HUES48 (cell line): Measurements from ENCODE around the gene KCNJ18.
"Not testable (repeated sequence)": the region's sequence is repeated elsewhere in the genome, so short reads cannot be mapped to it uniquely, and the experiment has no call there.

Experiments
- H3K27ac ChIP-seq: one replicate; pipeline ENCODE4 v1.7.0; 2013; ENCODE audit warnings: low read depth, low read length, inconsistent platforms
- H3K27me3 ChIP-seq: 2 replicates; pipeline ENCODE4 v1.6.1; 2013; ENCODE audit warnings: mild to moderate bottlenecking, low read length; ENCODE audit not compliant: control insufficient read depth, insufficient read depth
- H3K36me3 ChIP-seq: 2 replicates; pipeline ENCODE4 v1.6.1; 2013; ENCODE audit warnings: low read length; ENCODE audit not compliant: control insufficient read depth, insufficient read depth
- H3K4me1 ChIP-seq: 2 replicates; pipeline ENCODE4 v1.6.1; 2013; ENCODE audit warnings: mild to moderate bottlenecking, low read length; ENCODE audit not compliant: control insufficient read depth, insufficient read depth
- H3K4me3 ChIP-seq: 2 replicates; pipeline ENCODE4 v1.5.1; 2013; ENCODE audit warnings: mild to moderate bottlenecking, low read depth, low read length
- H3K9ac ChIP-seq: 2 replicates; pipeline ENCODE4 v1.6.1; 2013; ENCODE audit warnings: mild to moderate bottlenecking, low read depth, low read length, moderate library complexity
- H3K9me3 ChIP-seq: 2 replicates; pipeline ENCODE4 v1.6.1; 2013; ENCODE audit warnings: low read length; ENCODE audit not compliant: control insufficient read depth, insufficient read depth

KCNJ18 gene

DNA sequence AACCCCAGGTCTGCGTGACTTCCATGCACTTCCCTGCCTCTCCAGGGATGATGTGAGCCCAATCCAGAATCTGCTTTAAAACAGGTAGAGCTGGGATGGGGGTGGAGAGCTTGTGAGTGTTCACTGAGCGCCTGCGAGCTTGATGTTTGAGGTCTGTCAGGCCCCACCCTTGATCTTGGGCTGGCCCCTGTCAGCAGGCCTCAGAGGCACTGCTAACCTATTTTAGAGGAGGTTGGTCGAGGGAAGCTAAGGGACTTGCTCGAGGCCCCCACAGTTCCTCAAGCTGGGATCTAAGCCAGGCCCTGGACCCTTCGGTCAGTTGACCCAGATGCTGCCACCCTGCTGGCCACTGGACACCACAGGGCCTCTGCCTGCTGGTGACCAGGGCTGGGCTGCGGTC is 14.8 kb downstream of the KCNJ18 start:
- H3K4me3 ChIP-seq, H3K9ac ChIP-seq, H3K36me3 ChIP-seq, H3K27me3 ChIP-seq, H3K4me1 ChIP-seq, H3K27ac ChIP-seq: not testable (repeated sequence)
- H3K9me3 ChIP-seq, result peaks cover 49% of the 10 kb centered on the region

DNA sequence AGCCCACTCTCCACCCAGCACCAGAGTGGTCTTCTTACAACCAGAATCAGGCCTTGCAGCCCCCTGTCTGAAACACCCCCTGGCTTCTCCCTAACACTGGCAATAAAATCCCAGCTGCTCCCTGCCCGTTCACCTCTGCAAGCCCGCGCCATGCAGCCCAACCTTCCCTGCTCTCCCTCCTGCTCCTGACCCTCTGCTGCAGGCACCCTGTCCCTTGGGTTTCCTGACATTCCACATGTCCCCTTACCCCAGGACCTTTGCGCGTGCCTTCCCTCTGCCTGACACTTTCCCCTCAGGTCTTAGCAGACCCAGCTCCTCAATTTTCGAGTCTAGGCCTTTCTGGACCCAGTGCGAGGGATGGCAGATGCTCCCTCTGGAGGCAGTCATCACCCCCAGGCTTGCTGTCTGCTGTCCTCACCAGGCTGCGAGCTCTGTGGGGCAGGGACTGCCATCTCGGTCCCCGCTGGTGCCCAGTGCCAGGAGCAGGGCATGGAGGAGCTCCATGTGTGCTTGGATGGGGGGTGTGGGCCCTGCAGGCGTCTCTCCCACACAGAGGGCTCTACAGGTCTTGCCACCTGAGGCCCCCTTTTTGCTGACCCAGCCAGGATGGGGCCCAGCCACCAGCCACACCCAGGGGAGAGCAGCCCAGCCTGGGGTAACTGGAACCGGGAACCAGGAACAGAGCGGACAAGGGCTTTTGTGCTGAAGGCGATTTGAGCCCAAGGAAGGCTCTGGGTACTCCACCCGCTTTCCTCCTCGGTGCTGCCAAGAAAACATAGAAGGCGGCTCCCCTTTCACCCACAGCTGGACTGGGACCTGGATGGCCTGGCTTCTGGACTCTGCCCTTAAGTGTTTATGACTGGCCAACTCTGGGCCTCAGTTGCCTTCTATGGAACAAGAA is 15.6 kb downstream of the KCNJ18 start:
- not testable (repeated sequence) for H3K9ac ChIP-seq, H3K4me1 ChIP-seq, H3K27ac ChIP-seq, H3K27me3 ChIP-seq, H3K4me3 ChIP-seq, H3K36me3 ChIP-seq
- H3K9me3 ChIP-seq, result peaks cover 51% of the 10 kb centered on the region

DNA sequence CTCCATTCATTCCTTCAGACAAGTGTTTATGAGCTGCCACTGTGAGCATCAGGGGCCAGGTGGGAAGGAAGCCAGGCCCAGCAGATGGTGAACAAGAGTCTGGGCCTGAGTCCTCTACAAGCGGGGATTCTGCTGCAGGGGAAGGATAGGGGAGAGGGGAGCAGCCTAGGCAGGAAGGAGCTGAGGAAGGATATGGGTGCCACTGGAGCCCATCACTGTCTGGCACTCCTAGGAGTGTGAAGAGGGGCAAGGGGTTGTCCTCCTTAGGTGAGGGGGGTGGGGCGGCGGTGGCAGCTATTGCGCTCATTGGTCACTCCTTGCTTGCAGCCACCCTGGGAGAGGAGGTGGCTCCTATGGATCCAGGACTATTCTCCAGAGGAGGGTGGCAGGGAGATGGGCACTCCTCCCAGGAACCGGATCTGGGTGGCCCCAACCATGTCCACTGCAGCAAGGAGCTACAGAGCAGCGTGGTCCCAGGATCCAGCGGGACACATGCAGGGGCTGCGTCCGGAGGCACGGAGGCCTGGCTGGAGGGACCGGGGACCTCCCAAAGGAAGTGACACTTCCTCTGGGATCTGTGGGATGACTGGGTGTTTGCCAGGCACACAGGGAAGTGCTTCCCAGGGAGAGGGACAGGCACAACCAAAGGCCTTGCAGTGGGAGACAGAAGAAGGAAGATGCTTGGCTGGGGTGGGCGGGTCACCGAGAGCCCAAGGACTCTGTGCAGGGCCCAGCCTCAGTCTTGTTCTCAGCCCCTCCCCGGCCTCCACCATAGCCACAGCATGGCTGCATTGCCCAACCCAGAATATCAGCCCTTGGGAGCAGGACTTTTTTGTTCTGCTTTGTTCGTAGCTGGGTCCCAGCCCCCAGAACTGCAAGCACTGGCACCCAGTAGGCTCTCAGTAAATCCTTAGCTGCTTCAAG is 16.6 kb downstream of the KCNJ18 start:
- H3K9ac ChIP-seq, H3K27ac ChIP-seq, H3K4me1 ChIP-seq, H3K36me3 ChIP-seq, H3K27me3 ChIP-seq, H3K4me3 ChIP-seq: not testable (repeated sequence)
- H3K9me3 ChIP-seq, result peaks cover 53% of the 10 kb centered on the region

DNA sequence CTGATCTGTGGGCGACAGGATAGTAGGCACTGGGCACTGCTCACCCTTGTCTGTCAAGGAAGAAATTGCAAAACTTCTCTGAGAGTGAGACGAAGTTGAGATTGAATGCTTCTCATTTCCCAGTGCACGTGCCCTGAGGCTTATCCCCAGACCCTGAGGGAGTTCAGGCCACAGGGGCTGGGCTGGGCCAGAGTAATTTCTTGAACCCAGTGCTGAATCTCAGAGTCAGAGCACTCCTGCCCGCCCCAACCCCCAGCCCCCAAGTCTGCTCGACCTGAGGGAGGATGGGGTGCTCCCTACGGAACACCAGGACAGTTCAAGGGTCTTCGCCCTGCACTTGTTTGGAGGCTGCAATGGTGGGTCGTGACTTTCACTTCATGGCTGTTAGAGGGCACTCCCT is 17.7 kb downstream of the KCNJ18 start:
- H3K9ac ChIP-seq, H3K27me3 ChIP-seq, H3K4me1 ChIP-seq, H3K4me3 ChIP-seq, H3K27ac ChIP-seq, H3K36me3 ChIP-seq: not testable (repeated sequence)
- peaks cover 49% of the 10 kb centered on the region for H3K9me3 ChIP-seq

DNA sequence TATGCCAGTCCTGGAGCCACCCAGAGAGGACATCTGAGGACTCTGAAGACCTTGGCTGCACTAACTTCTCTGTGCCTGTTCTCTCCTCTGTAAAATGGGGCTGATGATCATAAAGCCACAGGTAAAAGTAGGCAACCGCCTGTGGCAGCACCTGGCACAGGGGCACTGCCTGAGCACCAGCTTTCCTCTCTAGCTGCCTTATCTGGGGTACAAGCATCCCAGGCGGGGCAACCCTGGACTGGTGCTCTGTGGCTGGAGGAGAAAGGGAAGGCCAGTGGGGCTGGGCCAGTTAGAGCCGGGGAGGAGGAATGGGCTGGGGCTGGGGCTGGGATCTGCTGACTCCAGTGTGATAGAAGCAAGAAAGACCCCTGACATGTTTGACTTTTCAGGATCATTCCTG is 18.2 kb downstream of the KCNJ18 start:
- H3K36me3 ChIP-seq, H3K4me3 ChIP-seq: not testable (repeated sequence)

DNA sequence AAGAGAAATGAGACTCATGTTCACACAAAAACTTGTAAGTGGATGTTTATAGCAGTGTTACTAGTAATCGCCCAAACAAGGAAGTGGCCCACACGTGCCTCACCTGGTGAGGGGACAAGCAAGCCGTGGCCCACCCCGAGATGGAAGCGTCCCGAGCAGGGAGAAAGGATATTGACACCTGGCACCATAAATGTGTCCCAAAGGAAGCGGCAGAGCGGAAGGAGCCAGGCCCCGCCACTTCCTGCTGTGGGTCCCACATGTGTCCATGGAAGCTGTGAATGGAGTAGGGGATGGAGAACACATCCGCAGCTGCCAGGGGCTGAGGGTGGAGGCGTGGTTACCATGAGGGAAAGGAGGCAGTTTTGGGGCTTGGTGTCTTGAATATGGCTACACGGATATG is 18.9 kb downstream of the KCNJ18 start:
- no peak overlapping the region for H3K4me3 ChIP-seq
- H3K9me3 ChIP-seq, result peaks cover 40% of the 10 kb centered on the region
- H3K36me3 ChIP-seq, result no peaks in the 10 kb centered on the region
- no peaks in the 10 kb centered on the region for H3K27me3 ChIP-seq
- H3K4me1 ChIP-seq, result no peaks in the 10 kb centered on the region
- no peak overlapping the region for H3K27ac ChIP-seq
- H3K9ac ChIP-seq, result no peak overlapping the region

More for the DNA sequence above, 18.2 kb downstream of the KCNJ18 start:
- not testable (repeated sequence) for H3K4me1 ChIP-seq, H3K9ac ChIP-seq, H3K27me3 ChIP-seq, H3K27ac ChIP-seq
- H3K9me3 ChIP-seq, result peaks cover 44% of the 10 kb centered on the region

DNA sequence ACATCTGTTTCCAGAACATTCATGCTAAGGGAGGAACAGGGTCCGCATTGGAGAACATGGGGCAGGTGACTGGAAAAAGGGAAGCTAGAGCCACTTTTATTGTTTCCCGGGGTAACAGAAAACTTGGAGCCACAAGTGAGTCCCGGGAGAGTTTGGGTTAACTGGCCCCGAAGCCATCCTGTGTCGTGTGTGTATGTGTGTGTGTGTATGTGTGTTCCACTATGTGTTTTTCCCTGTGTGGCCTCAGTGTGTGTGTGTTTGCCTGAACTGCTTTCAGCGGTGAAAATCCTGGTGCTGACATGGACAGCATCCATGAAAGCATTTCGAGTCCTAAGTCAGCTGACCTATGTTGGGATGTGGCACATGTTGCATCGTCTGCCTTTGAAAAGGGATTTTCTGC is 20.7 kb downstream of the KCNJ18 start:
- H3K27ac ChIP-seq, H3K36me3 ChIP-seq, H3K9ac ChIP-seq, H3K4me1 ChIP-seq, H3K27me3 ChIP-seq, H3K4me3 ChIP-seq: not testable (repeated sequence)
- peaks cover 35% of the 10 kb centered on the region for H3K9me3 ChIP-seq

DNA sequence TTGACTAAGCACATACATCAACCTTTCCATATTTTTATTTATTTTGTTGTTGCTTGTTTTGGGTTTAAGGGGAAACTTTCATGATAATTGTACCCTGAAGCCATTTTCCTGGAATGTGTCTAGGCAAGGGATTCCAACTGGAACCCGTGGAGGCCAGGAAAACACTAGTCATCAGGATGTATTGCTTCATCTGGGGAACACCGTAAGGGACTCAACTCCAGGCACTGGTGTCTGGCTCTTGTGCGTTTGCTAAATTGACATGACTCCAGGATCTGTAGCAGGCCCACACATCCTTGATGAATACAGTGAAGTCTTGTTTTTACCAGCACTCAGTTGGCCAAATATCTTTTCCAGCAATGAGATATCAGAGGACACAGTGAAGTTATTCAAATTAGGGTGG is 21.3 kb downstream of the KCNJ18 start:
- H3K27ac ChIP-seq, H3K36me3 ChIP-seq, H3K4me3 ChIP-seq, H3K9ac ChIP-seq, H3K27me3 ChIP-seq, H3K4me1 ChIP-seq: not testable (repeated sequence)
- peaks cover 32% of the 10 kb centered on the region for H3K9me3 ChIP-seq

DNA sequence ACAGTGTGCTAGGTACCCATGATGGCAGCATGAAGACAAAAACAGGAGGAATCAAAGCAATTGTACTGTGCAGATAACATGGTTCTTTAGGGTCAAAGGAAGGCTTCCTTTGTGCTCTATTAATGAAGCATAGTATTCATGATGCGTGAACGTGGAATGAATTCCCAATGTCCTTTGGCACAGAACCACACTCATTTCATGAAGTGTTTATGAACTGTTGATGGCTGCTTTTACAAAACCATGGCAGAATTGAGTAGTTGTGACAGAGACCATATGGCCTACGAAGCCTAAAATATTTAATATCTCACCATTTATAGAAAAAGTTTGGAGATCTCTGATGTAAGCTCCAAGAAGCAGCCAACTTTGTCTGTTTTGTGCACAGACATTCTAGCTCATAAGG is 22.4 kb downstream of the KCNJ18 start:
- not testable (repeated sequence) for H3K4me3 ChIP-seq, H3K27me3 ChIP-seq, H3K27ac ChIP-seq, H3K36me3 ChIP-seq, H3K4me1 ChIP-seq, H3K9ac ChIP-seq
- H3K9me3 ChIP-seq, result peaks cover 33% of the 10 kb centered on the region

DNA sequence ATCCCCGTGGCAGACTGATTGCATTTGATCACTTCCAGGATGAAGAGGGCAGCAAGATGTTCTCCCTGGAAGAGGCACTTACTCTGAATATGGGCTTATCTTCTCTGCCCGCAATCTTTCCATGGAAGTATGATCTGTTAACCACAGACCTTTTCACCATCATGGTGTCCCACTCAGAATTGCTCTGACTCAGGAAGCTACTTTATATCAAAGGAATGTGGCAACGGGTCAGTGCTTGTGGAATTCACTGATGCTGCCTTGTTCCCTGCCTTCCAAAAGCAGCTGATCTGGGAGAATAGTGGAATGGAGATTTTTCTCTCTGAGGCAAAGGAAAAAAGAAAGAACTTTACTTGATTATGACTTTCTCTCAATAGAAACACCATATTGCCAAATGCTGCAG is 23.6 kb downstream of the KCNJ18 start:
- H3K27ac ChIP-seq, H3K9ac ChIP-seq: not testable (repeated sequence)

DNA sequence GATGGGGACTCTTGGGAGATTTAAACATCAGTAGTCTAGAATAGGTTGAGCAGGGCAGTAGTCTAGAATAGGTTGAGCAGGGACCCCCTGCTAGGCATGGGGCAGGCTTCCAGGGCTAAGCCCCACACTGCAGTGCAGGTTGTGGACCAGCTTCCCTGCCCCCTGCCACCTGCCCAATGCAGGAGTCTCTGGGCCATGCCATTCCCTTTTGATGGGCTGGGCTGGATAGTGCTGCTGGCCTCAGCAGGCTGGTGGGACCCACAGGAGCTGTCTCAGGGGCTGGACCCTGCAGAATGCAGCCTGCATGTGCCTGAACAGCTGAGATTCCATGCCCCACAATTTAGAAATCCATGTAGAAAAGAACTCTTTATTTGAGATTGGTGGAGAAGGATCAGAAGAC is 26.6 kb downstream of the KCNJ18 start:
- H3K27me3 ChIP-seq, H3K36me3 ChIP-seq, H3K27ac ChIP-seq, H3K9ac ChIP-seq, H3K4me3 ChIP-seq, H3K4me1 ChIP-seq: not testable (repeated sequence)
- H3K9me3 ChIP-seq, result peaks cover 41% of the 10 kb centered on the region

More for the DNA sequence above, 23.6 kb downstream of the KCNJ18 start:
- not testable (repeated sequence) for H3K36me3 ChIP-seq, H3K27me3 ChIP-seq, H3K4me1 ChIP-seq, H3K4me3 ChIP-seq
- peaks cover 38% of the 10 kb centered on the region for H3K9me3 ChIP-seq
